Esophagus squamous epithelium (tissue), 5 donors: ENCODE measurements around the gene LRRC41. TPM values are rescaled to one million over a fixed set of nuclear protein-coding genes. Genes with fewer than 3 reads are reported as not detected.

Experiments
- DNase-seq: peaks from one replicate; lab custom pipeline; 2025; lab: John Stamatoyannopoulos, UW
- H3K27ac ChIP-seq, 4 donors: fragments of 200-600 bp; sonication (generic); one replicate each; pipeline ENCODE4 v1.5.1; 2016 to 2019; ENCODE audit warnings: mild to moderate bottlenecking in 1 of 4
- H3K27me3 ChIP-seq, 4 donors: fragments of 200-600 bp; sonication (generic); 1 replicate in 3 of 4; 2 replicates in 1 of 4; pipeline versions ENCODE4 v1.5.1 to v1.6.0; 2017 to 2021; ENCODE audit warnings: antibody characterized with exemption in 1 of 4
- H3K36me3 ChIP-seq, 3 donors: fragments of 200-600 bp; sonication (generic); one replicate each; pipeline ENCODE4 v1.5.1; 2016 to 2019
- H3K4me1 ChIP-seq, 3 donors: fragments of 200-600 bp; sonication (generic); one replicate each; pipeline ENCODE4 v1.5.1; 2017 to 2019
- H3K4me3 ChIP-seq, 4 donors: fragments of 200-600 bp; sonication (generic); 1 replicate in 3 of 4; 2 replicates in 1 of 4; pipeline ENCODE4 v1.5.1; 2016 to 2019; ENCODE audit warnings: mild to moderate bottlenecking in 2 of 4, moderate library complexity in 1 of 4
- H3K9me3 ChIP-seq, 3 donors: fragments of 200-600 bp; sonication (generic); one replicate each; pipeline ENCODE4 v1.5.1; 2016 to 2019
- CTCF ChIP-seq, 6 experiments: fragments of 450-650 bp in 4 of 6; fragments of 200-600 bp in 2 of 6; sonication (generic) in 2 of 6; IDR thresholded peaks; one replicate each; pipeline ENCODE4 v1.5.1; 2016 to 2019; ENCODE audit warnings: antibody characterized with exemption in 6 of 6, mild to moderate bottlenecking in 4 of 6, moderate library complexity in 4 of 6
- POLR2A ChIP-seq, 4 donors: fragments of 450-650 bp; IDR thresholded peaks; one replicate each; pipeline ENCODE4 v1.6.1; 2017; ENCODE audit warnings: antibody characterized with exemption in 4 of 4, mild to moderate bottlenecking in 4 of 4, moderate library complexity in 3 of 4
- WGBS, 2 donors: methylation state at CpG; one replicate each; pipeline ENCODE4 v1.1.5; 2018; 5-methylcytosine and 5-hydroxymethylcytosine counted together
- intact Hi-C: fragments of 100-400 bp; cut with DNase I; formaldehyde crosslinking; loops from one replicate; pipeline ENCODE4 v1.15.0; 2022
- total RNA-seq, 4 donors: library from RNA; depleted of rRNA; stranded (reverse); fragments of >200 nt; gene quantifications; one replicate each; pipeline ENCODE4 v1.1.0, GENCODE V29; 2016
- donor health status: DM: yes; HTN: yes; CAD: no.

The LRRC41 gene
- total RNA-seq, 4 donors from 2014 or later: 44.1 to 66.4 (median 57.6) TPM

DNA sequence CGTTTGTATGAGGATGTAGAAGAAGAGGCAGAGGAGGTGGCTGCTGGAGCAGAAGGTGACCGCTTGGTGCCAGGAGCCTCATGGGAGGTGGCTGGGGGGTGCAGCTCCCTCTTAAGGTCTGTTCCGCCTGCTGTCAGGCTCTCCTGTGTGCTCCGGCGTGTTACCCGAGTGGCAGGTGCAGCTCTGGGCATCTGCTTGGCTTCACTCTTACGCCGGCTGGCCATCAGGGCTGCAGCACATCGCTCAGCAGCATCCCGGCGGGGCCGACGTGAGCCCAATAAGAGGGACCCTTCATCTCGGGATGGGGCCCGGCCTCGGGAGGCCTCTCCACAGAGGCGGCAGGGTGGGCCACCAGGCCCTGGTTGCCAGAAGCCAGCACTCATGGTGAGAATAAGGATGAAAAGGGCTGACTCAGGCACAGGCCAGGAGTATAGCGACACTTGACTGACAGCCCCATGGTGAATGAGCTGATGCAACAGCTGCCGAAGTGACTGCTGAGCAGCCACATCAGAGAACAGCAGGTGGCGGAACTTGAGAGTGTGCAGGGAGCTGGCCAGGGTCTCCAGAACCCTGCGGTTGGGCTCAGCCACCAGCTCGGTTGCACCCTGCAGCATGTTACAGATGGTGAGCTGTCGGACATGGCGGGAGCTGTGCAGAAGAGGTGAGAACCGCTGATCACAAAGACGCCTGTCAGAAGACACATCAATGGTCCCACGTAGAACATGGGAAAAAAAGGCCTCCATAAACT lies 17.5 kb downstream of the LRRC41 start:
- H3K36me3 ChIP-seq: peaks cover 20 to 99% (median 25%) of the 10 kb centered on the region in 3 donors
- no peak for TF ChIP-seq POLR2A (IDR thresholded peaks at IDR 0.05)
- intact Hi-C loops: no loop called here

DNA sequence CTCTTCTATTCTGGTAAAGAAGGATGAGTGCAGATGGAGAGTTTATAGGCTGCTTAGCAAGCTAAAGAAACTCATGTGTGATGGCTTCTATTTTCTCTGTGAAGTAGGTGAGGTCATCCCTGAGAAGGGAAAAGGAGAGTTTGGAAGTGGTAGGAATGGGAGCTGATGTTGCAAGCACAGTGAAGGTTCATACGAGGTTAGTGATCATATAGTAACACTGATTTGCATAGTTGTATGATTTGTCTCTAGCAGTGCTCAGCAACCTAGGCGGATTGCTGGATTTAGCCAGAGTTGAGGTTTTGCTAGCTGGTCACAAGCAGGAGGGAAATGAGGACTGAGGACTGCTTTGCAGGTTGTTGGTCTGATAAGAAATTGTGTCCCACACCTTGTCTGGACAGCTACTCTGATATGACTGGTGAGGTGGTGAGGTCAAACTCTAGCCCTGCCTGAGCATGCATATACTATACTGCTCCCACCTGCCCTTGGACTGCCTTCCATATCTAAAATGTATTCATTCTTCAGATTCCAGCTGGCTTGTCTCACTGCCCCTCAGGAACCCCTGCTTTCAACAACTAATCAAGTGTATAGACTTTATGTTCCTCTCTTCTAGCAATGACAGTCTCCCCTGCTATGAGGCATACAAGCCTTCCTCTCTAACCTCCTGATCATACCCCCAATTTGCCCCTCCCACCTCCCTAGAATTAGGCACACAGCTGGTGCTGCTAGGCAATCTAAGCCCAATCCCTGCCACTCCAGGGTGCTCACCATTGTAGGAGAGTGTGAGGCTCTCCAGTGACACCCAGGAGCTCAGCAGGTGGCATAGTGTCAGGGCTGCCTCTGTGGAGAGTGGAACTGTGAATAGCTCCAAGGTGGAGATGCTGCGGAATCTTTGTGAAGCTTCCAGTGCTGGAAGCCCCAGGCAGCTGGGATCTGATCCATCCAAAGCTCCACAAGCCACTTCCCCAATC lies 18.5 kb downstream of the LRRC41 start:
- no peaks in the 10 kb centered on the region for H3K9me3 ChIP-seq
- no peaks in the 10 kb centered on the region for H3K27me3 ChIP-seq
- no peak overlapping the region for H3K27ac ChIP-seq
- TF ChIP-seq POLR2A (IDR thresholded peaks at IDR 0.05) (no peak), CTCF (IDR thresholded peaks at IDR 0.05) (no peak)
- peaks cover 29 to 99% (median 32%) of the 10 kb centered on the region in 3 donors for H3K36me3 ChIP-seq
- intact Hi-C loops: no loop called here
- no peak overlapping the region for H3K4me3 ChIP-seq
- no peak for DNase-seq
- WGBS, 2 donors: 69 to 85% methylated on average over 3 of the region's 3 CpGs
- no peaks in the 10 kb centered on the region for H3K4me1 ChIP-seq

More for the DNA sequence above, 17.5 kb downstream of the LRRC41 start:
- 73 to 86% methylated on average over 3 to 10 of the region's 27 CpGs for WGBS, 2 donors
- no peak overlapping the region for H3K27ac ChIP-seq
- no peak for DNase-seq
- no peaks in the 10 kb centered on the region for H3K27me3 ChIP-seq
- H3K4me3 ChIP-seq: no peak overlapping the region
- no peaks in the 10 kb centered on the region for H3K9me3 ChIP-seq
- H3K4me1 ChIP-seq: no peaks in the 10 kb centered on the region

DNA sequence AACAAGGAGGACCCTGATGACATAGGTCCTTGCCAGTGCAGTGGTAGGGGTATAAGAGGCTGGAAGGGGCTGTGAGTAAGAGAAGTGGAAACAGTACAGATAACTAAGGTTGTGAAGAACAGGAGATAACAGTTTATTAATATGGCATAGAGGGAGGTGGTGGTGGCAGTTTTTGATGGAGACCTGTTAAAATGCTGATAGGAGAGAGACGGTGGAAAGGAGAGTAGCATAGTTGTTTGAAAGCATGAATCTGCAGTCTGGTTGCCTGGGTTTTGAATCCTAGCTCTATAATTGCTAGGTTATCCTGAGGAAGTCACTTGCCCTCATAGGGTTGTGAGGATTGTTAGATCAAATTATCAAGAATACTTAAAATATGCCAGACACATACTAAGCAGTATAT lies 19.4 kb downstream of the LRRC41 start:
- no peak overlapping the region for H3K27ac ChIP-seq
- H3K4me3 ChIP-seq: no peak overlapping the region
- H3K27me3 ChIP-seq: no peaks in the 10 kb centered on the region
- no peaks in the 10 kb centered on the region for H3K4me1 ChIP-seq
- TF ChIP-seq CTCF (IDR thresholded peaks at IDR 0.05) (no peak), POLR2A (IDR thresholded peaks at IDR 0.05) (no peak)
- peaks cover 29 to 99% (median 32%) of the 10 kb centered on the region in 3 donors for H3K36me3 ChIP-seq
- H3K9me3 ChIP-seq: no peaks in the 10 kb centered on the region
- intact Hi-C loops: no loop called here
- WGBS, 2 donors: 95% methylated on average over 1 of the region's 1 CpG
- DNase-seq: no peak

DNA sequence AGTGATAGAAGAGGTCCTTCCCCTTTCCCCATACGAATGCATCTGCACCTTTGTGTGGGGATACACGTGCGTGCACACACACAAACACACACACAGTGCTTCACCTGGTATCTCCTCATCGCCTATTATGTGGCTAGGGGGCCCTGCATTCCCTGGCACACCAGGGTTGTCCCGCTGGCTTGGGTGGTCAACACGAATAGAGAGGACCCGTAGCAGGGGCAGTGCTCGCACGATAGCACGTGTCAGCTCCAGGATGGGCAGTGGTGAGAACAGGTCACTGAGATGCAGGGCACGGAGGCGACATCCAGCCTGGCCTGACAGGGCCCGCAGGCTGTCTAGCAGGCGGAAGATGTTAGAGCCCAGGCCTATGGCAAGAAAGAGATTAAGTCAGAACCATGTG lies 22.4 kb downstream of the LRRC41 start:
- 96 to 97% methylated on average over 4 to 8 of the region's 14 CpGs for WGBS, 2 donors
- Histone ChIP-seq H3K4me3 (no peak overlapping the region), H3K27me3 (no peaks in the 10 kb centered on the region), H3K36me3 (peaks cover 21 to 86% (median 29%) of the 10 kb centered on the region in 3 donors), H3K27ac (no peak overlapping the region), H3K4me1 (no peaks in the 10 kb centered on the region), H3K9me3 (no peaks in the 10 kb centered on the region)
- no peak for TF ChIP-seq CTCF (IDR thresholded peaks at IDR 0.05)
- no peak for TF ChIP-seq POLR2A (IDR thresholded peaks at IDR 0.05)
- intact Hi-C loops: no loop called here
- no peak for DNase-seq

DNA sequence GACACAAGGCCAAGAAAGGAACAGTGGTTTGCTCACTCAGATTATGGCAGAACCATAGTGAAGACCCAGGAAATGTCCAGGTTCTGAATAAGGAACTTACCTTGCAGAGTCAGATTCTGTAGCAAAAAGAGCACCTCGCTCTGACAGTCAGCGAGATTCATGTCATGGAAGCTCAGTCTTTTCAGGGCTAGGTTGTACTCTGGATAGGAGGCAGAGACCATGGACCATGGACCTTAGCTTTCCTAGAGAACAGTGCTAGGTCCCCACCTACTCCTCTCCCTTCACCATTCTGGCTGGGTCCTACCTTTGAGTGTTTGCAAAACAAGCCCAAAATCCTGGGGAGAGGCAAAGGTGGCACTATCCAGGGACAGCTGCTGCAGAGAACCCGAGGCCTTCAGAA lies 23.3 kb downstream of the LRRC41 start:
- intact Hi-C loops: no loop called here
- peaks cover 11 to 77% (median 20%) of the 10 kb centered on the region in 3 donors for H3K36me3 ChIP-seq

More for the DNA sequence above, 23.3 kb downstream of the LRRC41 start:
- Histone ChIP-seq H3K27ac (no peak overlapping the region), H3K9me3 (no peaks in the 10 kb centered on the region), H3K4me1 (no peaks in the 10 kb centered on the region), H3K27me3 (no peaks in the 10 kb centered on the region), H3K4me3 (no peak overlapping the region)
- 93 to 97% methylated on average over 3 of the region's 3 CpGs for WGBS, 2 donors
- no peak for DNase-seq
- TF ChIP-seq POLR2A (IDR thresholded peaks at IDR 0.05) (no peak), CTCF (IDR thresholded peaks at IDR 0.05) (no peak)
